Left cardiac atrium (tissue), 4 donors: ENCODE data around the gene SCYL2. TPM values are rescaled to one million over a fixed set of nuclear protein-coding genes. Genes with fewer than 3 reads are reported as not detected.
"Not testable (repeated sequence)": the region's sequence is repeated elsewhere in the genome, so short reads cannot be mapped to it uniquely, and the experiment has no call there.

Experiments used
- ATAC-seq, 2 donors: fragments of 200-7000 bp; cut with Tn5 transposase; one replicate each; pipeline ENCODE4 v1.9.1; 2020; ENCODE audit warnings: mild to moderate bottlenecking in 2 of 2, moderate library complexity in 2 of 2
- DNase-seq: peaks from one replicate; pipeline ENCODE4 v3.0.0-alpha.2; 2020
- intact Hi-C, 2 donors: fragments of 100-400 bp; cut with DNase I; formaldehyde crosslinking; loops; one replicate each; pipeline versions ENCODE4 v1.14.1 to v1.15.1; 2022 to 2023
- total RNA-seq, 2 donors: library from RNA; stranded (reverse); fragmentation: NEBNext Ultra II Directional; extraction: Animal tissue kit (Norgen Biotek cat#: 25700); gene quantifications; one replicate each; pipeline ENCODE4 v1.2.1, GENCODE V29; 2021
- donor health status: DM: no; HTN: yes; CAD: no.
- donor health status: DM: no; HTN: yes; CAD: no; lungs with severe emphysema.
- donor health status: DM: yes; HTN: yes; CAD: no.
- donor health status: Dilated cardiomyopathy.

SCYL2 gene
- total RNA-seq, 2 donors from 2014 or later = 25.4 to 30.3 TPM

GRCh38 chr12:100303831-100304230 lies 36.9 kb downstream of the SCYL2 start:
- intact Hi-C loops = no loop called here
- DNase-seq (no peak), ATAC-seq (no peak)

GRCh38 chr12:100304334-100304733 lies 37.4 kb downstream of the SCYL2 start:
- DNase-seq, ATAC-seq, intact Hi-C loops: not testable (repeated sequence)

GRCh38 chr12:100308138-100308537 lies 41.2 kb downstream of the SCYL2 start:
- ATAC-seq, DNase-seq, intact Hi-C loops: not testable (repeated sequence)

GRCh38 chr12:100311317-100311716 lies 44.3 kb downstream of the SCYL2 start:
- no peak for DNase-seq
- ATAC-seq = no peak
- intact Hi-C loops = no loop called here

DNA sequence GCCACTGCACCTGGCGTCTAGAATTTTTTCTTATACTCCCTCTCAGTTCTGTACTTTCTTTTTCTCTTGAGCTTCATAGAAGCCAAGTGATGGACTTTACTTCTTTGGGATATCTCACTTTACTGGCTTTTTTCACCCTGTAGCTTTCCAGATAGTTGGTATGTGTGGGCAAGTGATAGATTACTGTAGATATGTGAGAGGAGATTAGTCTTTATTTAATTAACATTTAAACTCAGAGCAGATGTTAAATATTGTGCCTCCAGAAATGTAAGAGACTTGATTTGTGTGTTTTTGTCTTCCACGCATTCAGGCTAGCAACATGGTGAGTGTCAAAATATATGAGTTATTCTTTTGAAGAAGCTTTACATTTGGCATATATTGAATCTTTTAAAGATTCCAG lies 50.4 kb downstream of the SCYL2 start:
- ATAC-seq = no peak
- intact Hi-C loops = no loop called here
- DNase-seq = no peak

- ATAC-seq (no peak), DNase-seq (no peak)
- intact Hi-C loops = no loop called here
Observed at GRCh38 chr12:100324498-100324897, 57.5 kb downstream of the SCYL2 start.

DNA sequence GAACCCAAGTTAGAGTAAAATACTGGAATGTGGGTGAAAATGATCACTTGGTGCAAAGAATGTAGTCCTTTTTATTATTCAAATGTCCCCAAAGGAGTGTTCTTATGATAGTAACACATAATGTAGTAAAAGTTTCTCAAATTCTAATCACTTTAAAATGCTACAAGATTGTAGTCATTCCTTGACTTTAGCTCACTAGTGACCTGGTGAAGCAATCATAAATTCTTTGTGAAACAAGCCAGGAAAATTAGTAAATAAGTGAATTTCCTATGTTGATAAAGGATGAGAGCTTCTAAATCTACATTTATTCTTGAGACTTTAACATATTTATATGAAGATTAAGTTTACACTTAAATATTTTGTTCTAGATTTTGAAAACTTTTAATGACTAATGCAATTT lies 59.2 kb downstream of the SCYL2 start:
- intact Hi-C loops = no loop called here
- DNase-seq (no peak), ATAC-seq (no peak)

DNA sequence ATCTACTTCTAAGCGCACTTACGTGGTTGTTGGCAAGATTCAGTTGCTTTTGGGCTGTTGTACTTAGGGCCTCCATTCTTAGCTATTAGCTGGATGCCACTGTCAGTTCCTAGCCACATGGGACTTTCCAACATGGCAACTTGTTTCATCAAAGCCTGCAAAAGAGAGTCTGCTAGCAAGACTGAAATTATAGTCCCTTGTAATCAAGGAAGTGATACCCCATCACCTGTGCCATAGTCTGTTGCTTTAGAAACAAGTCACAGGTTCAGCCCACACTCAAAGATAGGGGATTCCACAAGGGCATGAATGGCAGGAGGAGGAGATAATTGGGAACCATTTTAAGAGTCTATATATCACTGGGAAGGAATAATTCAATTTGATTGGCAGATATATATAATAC lies 62.8 kb downstream of the SCYL2 start:
- DNase-seq (no peak), ATAC-seq (no peak)
- intact Hi-C loops = no loop called here

DNA sequence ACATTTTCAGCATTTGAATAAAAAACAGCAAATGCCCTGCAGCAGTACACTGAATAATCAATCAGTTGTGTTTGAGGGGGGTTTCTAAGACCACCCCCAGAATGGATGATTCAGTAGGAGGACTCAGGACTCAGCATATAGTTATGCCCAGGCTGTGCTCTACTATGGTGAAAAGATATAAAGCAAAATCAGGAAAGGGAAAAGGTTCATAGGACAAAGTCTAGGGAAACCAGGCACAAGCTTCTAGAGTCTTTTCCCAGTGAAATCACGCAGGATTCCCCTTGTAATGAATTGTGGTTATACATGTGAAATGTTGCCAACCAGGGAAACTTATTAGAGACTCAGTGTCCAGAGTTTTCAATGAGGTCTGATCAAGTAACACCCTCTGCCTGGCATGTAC lies 64.9 kb downstream of the SCYL2 start:
- DNase-seq = no peak
- ATAC-seq = no peak
- intact Hi-C loops = no loop called here

DNA sequence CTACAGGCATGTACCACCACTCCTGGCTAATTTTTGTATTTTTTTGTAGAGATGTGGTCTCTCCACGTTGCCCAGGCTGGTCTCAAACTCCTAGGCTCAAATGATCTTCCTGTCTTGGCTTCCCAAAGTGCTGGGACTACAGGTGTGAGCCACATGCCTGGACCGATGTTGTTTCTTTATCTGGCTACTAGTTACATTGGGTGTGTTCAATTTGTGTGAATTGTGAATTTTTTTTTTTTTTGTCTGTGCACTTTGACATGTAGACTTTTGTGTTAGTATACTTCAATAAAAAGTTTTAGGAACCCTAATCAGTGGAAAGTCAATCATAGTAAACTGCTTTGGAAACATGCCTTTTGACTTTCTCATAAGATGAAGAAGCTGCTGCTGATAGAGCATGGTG lies 65.9 kb downstream of the SCYL2 start:
- ATAC-seq (no peak), DNase-seq (no peak)
- intact Hi-C loops = no loop called here

GRCh38 chr12:100337299-100337698 lies 70.3 kb downstream of the SCYL2 start:
- ATAC-seq (no peak), DNase-seq (no peak)
- intact Hi-C loops = no loop called here

DNA sequence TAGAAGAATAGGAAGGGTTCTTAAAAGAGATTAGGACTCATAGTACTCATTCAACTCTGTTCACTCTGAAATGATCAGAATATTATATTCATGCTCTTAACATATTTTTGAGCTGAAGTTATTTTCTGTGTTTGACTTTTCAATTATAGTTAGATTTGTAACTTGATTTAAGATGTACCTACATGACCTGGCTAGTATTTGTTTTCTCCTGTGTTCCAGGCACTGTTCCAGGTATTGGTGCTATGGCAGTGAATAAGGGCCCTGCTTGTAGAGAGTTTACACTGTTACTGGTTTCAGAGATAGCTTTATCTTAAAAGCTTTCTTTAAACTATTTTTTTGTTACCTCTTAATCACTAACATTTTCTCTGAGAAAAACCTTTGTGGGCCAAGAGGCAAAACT lies 70.8 kb downstream of the SCYL2 start:
- no peak for ATAC-seq
- intact Hi-C loops = no loop called here
- no peak for DNase-seq

GRCh38 chr12:100339071-100339470 lies 72.1 kb downstream of the SCYL2 start:
- ATAC-seq (no peak), DNase-seq (no peak)
- intact Hi-C loops = no loop called here

- ATAC-seq, intact Hi-C loops, DNase-seq: not testable (repeated sequence)
Observed at GRCh38 chr12:100342897-100343296, 75.9 kb downstream of the SCYL2 start.

DNA sequence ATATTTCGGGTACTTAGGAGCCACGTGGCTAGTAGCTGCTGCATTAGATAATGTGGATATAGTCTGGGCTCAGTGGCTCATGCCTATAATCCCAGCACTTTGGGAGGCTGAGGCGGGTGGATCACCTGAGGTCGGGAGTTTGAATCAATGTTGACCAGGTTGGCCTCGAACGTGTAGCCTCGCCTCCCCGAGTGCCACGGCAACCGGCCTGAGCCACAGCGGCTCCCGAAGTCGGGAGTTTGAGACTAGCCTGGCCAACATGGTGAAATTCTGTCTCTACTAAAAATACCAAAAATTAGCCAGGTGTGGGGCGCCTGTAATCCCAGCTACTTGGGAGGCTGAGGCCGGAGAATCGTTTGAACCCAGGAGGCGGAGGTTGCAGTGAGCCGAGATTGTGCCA lies 77.4 kb downstream of the SCYL2 start:
- intact Hi-C loops, DNase-seq, ATAC-seq: not testable (repeated sequence)

DNA sequence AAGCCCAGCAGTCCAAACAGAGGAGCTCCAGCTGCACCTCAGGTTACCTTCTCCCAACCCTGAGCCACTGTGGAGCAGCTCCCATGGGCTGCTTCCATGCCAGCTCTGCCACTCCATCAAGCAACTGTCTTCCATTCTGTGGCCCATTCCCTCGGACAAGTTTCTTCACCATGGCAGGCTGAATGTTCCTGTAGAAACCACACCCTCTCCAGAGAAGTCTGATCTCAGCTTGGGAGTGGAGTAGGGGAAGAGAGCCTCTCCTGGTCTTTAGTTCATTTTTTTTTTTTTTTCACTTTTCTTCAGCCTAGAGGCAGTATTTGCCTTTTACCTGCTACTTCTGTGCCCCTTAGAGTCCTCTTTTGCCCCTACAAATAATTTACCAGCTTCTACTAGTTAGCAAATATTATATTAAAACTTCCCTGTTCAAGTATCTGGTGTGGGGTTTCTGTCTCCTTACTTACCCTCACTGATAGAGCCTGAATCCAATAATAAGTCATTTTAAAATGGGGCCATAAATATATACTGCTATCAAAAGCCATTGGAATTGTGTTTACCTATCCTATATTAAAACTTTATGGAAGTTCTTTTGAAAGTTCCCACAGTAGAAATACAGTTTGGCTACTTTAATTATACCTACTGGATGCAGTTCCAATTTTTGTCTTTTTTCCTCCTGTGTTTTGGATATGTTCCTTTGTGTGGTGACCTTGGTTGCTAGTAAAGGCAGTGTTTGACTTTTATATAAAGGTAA lies 78.2 kb downstream of the SCYL2 start:
- intact Hi-C loops = loop anchor here in 1 of 2 donors (5.0 kb wide), 1 partner anchor 207 kb away; no protein-coding TSS in a partner anchor
- ATAC-seq (no peak), DNase-seq (no peak)

DNA sequence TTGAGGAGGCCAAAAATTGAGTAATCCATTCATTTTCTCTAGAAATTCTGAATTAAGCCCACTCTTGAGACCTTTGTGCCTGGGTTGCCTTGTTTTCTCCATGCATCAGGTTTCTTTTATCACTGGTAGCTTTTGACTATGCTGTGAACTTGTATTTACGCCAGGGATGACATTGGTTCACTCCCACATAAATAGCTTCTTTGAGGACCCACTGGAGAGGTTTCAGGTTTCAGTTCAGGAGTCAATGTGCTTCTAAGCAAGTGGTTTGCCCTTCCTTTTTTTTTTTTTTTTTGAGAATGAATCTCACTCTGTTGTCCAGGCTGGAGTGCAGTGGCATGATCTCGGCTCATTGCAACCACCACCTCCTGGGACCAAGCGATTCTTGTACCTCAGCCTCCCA lies 79.7 kb downstream of the SCYL2 start:
- DNase-seq (no peak), ATAC-seq (no peak)
- intact Hi-C loops = loop anchor here in 1 of 2 donors (5.0 kb wide), 1 partner anchor 206 kb away; no protein-coding TSS in a partner anchor

GRCh38 chr12:100348657-100349454 lies 81.9 kb downstream of the SCYL2 start:
- peak in 1 of 2 donors; percentile 44 for ATAC-seq
- intact Hi-C loops = loop anchor here in 1 of 2 donors (5.0 kb wide), 1 partner anchor 203 kb away; no protein-coding TSS in a partner anchor
- DNase-seq = no peak

GRCh38 chr12:100356644-100357223 lies 89.8 kb downstream of the SCYL2 start, which contains the start of gene SLC17A8:
Gene SLC17A8 (plus strand): TSS chr12:100357074. CDS start chr12:100357392, 318 bp downstream.
- intact Hi-C loops = no loop called here
- ATAC-seq (peak in 1 of 2 donors; percentile 38), DNase-seq (no peak)

DNA sequence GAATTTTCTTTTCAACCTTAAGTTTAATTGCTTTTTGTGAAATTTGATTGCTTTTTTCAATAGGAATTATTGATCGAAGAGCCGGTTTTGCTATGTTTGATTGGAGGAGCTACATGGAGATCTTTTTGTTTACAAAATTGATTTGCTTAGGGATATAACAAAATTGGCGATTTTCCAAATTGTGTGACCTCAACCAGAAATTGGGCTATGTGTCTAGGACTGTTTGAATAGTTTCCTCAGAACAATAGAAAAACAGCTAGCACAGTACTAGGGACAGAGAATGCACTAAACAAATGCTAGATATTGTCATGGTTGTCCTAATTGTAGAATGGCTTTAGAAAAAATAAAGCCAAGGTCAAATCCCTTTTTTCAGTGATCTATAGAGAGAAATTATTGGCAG lies 92.3 kb downstream of the SCYL2 start:
- ATAC-seq = no peak
- intact Hi-C loops = no loop called here
- no peak for DNase-seq
